Head of caudate nucleus (tissue), 42 donors: ENCODE data around the gene TEAD1.

Experiments used
- DNase-seq, 42 donors: peaks; one replicate each; pipeline versions ENCODE4 v3.0.0 to v3.0.0-alpha.2; 2020 to 2021; ENCODE audit warnings: mixed read lengths in 7 of 42
- intact Hi-C: fragments of 100-400 bp; cut with DNase I; formaldehyde crosslinking; loops from one replicate; pipeline ENCODE4 v1.15.0; 2022

The TEAD1 gene

DNA sequence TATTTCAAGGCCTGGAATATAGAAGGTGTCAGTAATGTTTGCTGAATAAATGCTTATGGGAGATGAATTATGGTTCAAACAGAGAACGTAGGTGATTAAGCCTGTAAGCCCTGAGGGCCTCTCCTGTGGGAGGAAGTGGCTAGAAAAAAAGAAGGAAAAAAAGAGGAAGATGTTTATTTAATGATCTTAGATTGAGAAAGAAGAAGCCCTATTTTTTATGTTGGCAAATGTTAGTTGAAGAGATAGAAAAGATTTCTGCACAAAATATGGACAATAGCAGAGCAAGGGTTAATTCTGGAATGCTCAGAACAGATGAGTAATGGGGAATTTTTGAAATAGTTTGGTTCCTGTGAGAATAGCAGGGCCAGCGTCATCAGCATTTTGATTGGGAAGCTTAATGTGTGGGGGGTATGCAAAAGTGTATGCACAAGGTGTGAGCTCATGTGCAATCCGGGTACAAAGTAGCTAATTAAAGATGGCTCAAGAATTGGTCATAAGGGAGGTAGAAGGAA, 95.7 kb downstream of the TEAD1 start:
- intact Hi-C loops: no loop called here
- no peak for DNase-seq

DNA sequence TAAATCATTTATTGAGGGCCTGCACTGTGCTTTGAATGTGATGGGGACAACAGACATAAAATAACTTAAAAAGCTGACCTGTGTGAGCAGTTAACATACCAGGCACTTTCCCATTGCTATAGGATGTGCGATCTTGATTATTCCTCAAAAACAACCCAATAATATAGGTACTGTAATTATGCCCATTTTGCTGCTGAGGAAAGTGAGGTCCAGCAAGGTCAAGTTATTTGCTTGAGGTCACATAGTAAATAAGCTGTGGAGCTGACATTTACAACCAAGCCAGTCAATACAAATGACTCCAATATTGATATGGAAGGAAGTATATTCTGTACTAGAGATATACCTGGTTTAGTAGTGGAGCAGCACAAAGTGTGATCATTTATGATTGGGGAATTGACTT, 96.2 kb downstream of the TEAD1 start:
- no peak for DNase-seq
- intact Hi-C loops: no loop called here

DNA sequence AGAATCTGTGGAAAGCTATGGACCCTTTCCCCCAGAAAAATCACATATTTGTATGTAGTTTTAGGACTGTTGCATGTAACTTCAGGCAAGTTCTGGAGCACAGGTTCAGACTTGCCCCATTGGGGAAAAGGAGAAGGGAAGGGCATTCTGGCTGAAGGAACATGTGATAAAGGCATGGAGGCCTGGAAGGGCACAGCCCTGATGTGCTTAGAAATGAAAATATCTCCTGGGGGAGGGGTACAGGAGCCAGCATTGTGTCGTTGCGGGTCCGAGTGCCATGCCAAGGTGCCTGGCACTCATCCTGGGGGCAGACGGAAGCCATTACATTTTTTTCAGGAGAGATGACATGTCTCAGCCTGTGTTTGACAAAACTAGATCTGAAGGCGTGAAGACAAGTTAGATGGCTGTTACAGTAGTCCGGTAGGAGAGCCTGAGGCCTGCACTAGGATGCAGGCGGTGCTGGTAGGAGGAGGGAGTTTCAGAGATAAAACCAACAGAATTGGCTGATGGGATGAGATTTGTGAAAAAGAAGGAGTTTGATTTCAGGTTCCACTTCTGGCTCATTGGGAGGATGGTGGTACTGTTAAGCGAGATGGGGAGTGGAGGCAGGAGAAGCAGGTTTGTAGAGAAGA, 96.9 kb downstream of the TEAD1 start:
- intact Hi-C loops: no loop called here
- DNase-seq: no peak

DNA sequence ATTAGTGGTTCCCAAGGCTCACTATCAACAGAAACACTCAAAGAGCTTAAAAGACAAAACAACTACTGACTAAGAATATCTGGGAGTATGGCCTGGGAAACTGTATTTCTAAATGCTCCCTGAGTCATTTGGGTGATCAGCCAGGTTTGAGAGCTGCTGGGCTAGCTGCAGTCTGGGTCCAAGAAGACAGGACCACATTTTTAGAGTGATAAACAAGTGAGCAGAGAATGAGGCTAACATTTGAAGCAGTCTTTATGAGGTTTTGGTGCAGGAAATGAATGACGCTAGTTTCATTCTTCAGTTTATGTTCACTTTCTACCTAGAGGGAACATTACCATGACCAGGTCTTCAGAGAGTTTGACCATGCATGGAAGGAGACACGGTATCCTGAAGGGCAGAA, 97.7 kb downstream of the TEAD1 start:
- DNase-seq: no peak
- intact Hi-C loops: no loop called here

DNA sequence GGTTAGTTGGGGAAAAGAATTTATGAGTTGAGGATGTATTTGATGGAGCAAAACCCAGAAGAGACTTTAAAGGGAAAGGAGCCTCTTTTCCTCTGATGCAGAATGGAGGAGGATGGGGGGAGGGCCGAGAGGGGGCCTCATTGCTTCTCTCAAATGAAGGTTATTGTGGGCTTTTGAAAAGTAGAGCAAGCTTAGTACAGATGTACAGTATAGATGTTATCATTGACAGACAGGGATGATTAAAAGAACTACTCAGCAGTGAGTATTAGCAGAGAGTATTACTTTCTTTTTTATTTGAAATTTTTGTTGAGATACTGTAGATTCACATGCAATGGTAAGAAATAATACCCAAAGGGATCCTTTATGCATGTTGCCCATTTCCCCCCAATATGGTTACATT, 98.1 kb downstream of the TEAD1 start:
- DNase-seq: no peak
- intact Hi-C loops: no loop called here

DNA sequence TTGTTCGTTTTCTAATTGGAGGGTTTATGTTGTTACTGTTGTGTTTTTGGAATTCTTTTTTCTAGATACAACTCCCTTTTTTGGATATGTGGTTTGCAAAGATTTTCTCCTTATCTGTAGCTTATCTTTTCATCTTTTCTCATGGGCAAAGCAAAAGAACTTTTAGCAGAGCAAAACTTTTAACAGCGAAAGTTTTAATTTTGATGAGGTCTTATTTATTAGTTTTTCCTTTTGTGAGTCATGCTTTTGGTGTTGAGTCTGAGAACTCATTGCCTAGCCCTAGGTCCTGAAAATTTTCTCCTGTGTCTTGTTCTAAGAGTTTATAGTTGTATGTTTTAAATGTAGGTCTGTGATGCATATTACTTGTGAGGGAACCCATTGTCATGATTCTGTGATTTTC, 99.4 kb downstream of the TEAD1 start:
- no peak for DNase-seq
- intact Hi-C loops: no loop called here

DNA sequence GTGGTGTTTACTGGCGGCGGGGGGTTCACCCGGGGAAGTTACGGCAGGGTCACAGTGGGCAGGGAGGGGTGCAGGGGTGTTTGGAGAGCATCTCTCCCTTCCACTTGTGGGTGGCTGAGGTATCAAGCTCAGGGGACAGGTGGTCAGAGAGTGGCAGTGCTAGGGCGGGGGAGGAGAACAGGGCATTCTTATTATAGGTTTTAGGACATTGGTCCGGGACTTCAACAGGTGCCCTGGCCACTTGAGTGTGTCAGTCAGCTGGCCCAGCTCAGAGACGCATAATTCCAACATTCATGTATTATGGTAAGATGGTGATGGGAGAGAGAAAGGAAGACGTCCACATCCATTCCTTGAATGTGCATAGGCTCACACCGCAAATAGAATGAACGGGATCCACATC, 101.7 kb downstream of the TEAD1 start:
- DNase-seq: no peak
- intact Hi-C loops: no loop called here

DNA sequence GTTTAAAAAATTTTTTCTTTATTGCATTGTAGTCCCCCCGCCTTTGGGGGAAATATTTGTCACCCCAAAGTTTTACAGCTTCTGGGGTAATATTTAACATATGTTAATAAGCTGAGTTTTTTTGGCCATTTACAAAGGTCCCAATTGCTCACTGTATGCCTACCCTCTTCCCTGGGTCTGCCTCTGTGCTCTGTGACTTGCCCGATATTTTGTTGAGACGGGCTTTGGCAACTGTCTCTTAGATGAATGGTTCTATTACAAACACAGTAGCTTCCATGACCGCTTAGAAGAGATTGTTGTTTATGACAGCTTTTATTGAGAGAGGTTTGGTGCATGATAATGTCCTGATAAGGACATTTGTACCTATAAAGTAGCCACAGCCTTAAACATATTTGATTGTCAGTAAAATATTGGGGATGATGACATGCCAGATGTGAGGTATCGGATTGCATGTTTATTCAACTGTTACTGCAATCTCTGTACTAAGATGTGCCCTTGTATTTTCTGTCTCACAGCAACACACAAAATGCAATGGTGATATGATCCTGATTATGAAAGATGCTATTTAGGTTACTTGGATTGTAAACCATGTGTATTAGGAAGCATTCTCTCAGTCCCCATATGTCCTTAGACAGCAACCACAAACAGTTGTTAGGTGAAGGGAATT, 103.1 kb downstream of the TEAD1 start:
- DNase-seq: no peak
- intact Hi-C loops: no loop called here

DNA sequence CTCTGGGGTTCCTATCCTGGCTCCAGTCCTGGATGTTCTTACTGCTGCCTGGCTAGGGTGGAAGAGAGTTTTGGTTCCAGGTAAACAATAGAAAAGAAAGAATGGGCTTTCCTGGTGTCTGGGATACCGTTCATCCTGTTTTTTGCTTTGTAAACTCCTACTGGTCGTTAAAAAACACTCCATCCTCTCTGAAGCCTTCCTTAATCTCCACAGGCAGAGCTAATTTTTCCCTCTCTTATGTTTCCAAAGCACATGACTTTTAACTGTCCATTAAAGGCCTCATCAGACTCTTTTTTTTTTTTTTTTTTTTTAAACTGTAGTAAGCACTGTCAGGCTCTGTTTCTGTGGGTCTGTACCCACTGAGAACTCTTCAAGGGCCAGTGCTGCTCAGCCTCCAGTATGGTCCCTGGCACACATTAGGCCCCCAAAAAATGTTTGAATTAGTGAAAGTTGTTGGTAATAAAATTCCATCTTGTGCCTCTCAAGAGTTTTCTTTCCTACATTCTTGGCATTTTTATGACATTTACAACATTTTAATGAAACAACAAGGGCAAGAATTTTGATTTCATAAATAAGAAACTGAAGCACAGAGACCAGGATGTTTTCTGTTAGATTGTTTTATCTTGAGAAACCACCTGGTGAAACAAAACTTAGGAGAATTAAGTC, 104.2 kb downstream of the TEAD1 start:
- no peak for DNase-seq
- intact Hi-C loops: no loop called here

DNA sequence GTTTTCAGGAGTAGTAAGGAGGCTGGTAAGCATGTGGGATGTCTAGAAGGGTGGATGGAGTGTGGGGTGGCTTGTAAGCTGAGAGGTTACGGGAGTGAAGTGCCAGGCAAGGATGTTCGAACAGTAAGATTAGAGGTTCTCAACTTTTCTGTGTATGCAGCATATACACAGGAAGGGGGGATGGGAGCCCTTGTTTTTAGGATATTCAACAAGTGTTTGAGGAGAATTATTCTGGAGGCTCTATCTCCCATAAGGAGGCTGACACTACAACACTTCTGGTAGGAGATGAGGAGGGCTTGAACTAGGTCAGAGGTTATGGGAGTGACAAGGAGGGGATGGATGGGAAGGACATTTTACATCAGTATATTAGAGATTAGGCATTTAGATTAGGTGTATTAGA, 109.5 kb downstream of the TEAD1 start:
- intact Hi-C loops: no loop called here
- no peak for DNase-seq

DNA sequence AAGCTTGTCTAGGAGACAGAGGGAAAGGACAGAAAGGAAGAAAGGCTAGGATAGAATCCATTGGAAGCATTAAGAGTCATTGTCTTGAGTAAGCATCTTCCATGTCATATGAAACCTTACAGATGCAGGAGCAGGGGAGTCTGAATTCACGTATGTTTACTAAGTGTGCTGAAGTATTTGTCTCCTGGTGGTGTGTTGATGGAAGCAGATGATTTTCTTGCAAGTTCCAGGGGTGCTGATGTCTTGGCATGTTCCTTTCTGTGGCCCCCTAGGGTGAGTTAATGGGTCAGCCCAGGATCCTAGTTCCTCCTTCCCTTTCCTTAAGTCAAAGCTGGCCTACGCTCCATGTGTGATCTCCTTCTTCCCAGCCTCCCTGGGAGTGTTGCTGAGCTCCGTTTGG, 110.2 kb downstream of the TEAD1 start:
- intact Hi-C loops: no loop called here

DNA sequence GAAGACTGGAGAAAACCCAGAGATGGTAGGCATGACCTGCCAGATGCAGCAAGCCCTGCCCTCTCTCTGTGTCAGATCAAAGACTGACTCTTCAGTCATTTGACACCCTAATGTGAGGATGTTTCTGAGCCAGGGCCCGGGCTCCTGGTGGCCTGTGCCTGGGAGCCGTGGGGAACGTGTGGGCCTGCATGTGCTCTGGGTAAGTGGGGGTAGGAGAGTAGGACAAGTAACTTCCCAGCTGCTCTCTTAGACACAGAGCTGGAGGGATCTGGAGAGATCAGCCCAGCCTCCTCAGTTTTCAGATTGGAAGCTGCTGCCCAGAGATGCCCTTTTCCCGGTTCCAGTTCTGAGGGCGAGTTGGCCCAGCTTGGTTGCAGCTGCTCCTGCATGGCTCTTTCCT, 110.8 kb downstream of the TEAD1 start:
- no peak for DNase-seq
- intact Hi-C loops: no loop called here

More for the DNA sequence above, 110.2 kb downstream of the TEAD1 start:
- no peak for DNase-seq

DNA sequence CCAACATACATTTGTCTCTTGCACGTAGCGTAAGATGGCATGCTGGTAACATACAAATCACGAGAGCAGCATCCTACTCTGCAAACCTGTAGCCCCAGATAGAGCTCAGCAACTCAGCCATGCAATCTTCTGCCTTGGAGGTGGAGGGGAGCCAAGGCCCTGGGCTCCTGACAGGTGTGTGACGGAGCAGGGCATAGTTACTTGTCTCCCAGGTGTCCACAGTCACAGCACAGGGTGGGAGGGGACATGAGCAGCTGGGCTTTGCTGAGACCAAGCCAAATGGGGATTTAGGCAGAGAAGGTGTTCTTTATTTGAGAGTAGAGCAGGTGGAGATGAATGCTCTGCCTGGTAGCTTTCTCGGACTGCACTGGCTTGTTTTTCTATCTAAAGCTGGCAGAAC, 111.7 kb downstream of the TEAD1 start:
- DNase-seq: no peak
- intact Hi-C loops: no loop called here

DNA sequence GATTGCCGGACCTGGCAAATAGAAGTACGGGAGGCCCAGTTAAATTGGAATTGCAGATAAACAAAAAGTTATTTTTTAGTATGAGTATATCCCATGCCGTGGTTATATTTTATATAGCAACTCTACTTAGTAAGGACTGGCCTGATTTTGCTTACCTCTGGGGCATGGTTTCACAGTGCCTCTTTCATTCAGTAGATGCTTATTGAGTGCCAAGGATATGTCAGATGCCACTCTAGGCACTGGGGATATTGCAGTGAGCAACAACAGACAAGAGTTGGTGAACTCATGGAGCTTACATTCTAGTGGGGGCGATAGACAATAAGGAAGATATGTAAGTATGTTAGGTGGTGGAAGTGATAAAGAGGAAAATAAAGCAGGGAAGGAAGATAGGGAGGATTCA, 112.2 kb downstream of the TEAD1 start:
- intact Hi-C loops: no loop called here

DNA sequence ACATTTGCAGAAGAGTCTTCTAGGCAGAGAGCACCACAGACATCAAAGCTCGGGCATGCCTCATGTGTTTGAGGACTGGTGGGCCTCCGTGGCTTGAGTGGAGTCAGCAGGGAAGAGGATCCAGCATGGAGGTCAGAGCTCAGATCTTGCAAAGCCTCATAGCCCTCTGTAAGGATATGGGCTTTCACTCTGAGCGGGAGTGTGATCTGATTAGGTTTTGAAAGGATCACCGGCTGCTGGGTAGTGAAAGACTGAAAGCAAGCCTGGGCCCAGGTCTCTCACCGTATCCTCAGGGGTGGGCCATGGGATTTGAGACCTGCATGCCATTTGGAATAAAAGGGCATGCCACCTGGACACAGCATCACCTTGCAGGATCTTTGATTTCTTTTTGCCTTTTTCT, 112.7 kb downstream of the TEAD1 start:
- intact Hi-C loops: no loop called here
- DNase-seq: no peak

More for the DNA sequence above, 112.2 kb downstream of the TEAD1 start:
- no peak for DNase-seq

DNA sequence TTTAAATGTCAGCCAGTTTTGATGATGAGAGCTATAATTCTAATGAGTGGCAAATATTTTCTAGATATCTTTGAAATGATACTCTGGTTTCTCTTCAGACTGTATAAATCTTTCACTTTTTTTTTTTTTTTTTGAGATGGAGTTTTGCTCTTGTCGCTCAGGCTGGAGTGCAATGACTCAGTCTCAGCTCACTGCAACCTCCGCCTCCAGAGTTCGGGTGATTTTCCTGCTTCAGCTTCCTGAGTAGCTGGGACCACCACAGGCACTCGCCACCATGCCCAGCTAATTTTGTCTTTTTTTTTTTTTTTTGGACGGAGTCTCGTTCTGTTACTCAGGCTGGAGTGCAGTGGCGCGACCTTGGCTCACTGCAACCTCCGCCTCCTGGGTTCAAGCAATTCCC, 113.6 kb downstream of the TEAD1 start:
- intact Hi-C loops: no loop called here
- peak in 25 of 42 donors; percentile 5 to 75 (median 35) for DNase-seq

DNA sequence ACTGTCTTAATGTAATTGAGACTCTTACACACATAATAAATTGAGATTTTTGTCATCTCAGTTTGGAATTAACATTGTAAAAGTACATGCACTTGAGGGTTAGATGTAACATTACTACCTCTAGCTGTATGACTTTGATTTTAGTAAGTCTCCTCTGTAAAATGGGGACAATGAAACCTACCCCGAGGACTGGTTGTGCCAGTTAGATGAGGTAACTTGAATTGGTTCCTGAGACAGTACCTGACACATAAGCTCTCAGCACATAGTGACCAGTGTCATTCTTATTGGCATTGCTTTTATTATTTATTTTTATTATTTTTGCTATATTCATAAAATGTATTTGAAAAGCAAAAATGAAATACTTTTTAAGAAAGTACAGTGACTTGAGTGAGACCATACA, 114.8 kb downstream of the TEAD1 start:
- intact Hi-C loops: no loop called here
- DNase-seq: no peak

DNA sequence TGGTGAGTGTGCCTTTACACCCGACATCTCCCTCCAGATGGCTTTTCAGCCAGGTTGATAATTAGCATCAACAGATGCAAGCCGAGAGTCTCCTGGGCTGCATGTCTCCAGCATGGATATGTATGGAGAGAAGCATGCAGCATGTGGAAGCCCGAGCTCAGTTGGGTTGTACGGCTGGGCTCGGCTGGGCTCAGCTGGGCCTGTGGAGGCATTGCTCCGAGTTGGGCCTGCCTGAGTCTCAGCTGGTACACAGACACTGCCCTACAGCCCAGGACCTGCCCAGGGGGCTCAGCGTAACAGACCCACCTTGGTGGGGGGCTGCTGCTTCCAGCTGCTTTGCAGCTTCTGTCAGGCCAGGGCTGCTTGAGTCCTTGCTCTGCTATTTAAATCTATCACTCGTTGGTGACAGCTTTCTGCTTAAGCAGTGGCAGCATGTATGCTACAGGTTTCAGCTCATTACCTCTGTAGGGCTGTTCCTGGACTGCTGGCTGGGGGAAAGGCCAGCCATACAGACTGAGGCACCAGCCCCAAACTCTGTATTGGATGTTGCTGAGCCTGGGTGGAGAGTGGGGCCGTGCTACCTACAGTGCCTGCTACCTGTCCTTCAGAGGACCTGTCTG, 115.5 kb downstream of the TEAD1 start:
- intact Hi-C loops: no loop called here
- no peak for DNase-seq

DNA sequence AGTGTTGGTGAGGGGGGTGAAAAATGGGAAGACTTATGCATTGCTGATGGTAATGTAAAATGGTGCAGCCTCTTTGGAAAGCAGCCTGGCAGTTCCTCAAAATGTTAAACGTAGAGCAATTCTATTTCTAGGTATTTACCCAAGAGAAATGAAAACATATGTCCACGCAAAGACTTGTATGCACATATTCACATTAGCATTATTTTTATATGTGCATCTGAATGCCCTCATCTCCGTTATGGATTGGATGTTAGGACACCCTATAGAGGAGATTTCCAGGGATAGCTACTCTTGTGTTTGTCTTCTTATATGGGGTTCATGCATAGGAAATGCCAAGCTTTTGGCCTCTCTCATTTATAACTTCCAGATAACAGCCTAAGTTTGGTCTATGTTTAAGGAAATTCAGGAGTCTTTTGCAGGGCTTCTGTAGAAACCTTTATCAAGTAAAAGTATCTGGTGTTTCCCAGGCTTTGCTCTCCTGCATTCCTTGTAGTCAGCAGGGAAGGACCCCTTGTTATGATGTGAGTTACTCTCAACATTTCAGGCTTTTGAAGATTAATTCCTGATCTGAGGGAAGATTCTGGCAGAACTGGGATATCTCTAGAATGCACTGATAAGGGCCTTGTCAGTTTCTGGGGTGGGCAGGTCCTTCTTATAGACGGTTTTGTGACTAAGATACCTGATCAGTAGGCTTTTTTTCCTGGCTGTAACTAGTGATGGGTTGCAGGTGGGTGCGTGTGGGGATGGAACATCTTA, 116.8 kb downstream of the TEAD1 start:
- intact Hi-C loops: no loop called here
- no peak for DNase-seq
